ENCODE results near the gene RREB1. TPM values are rescaled to one million over a fixed set of nuclear protein-coding genes. Genes with fewer than 3 reads are reported as not detected.

The RREB1 gene
- total and polyA plus RNA-seq, 2 experiments from 2014 or later, result 8.5 to 25.5 TPM

DNA sequence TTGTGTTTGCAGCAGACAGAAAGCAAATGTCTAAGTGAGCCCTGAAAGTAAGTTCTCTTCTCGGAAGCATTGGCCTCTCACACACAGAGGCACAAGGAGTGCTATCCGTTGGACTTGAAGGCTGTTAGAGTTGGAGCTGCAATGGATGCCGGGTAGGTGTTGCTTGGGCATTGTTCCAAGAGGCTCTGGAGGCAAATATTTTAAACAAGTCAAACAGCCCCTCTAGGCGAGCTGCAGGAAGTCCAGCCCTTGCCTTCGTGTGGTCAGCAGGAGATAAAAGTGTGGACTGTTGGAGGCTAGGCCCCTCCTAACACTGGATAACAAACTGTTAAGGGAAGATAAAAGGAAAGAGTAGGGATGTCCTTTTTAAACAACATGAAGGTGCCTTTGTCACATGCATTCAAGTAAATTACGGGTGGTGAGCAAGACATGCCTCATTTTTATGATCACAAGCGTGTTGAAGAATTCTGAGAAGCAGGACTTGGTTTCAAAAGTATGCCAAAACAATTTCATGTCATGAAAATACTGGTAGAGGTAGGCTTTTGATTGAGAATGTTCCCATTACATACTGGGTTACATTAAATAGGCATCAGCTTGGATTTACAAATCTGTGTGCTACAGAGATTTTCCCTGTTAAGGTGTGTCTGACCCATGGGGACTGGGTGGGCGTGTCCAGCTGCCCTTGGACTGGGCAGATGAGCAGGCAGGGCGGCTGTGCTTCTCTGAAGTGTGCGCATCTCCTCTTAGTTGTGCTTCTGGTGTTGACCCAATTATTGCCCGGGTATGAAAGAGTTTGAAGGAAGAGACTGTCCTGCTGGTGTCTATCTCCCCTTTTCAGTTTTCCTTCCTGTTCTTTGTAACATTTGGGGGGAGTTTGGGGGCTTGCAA is 57.5 kb downstream of the RREB1 start:
- Mint-ChIP-seq H3K36me3 (ENCODE audit: low read depth) (no peaks in the 10 kb centered on the region), H3K4me3 (peak overlapping the region; percentile 2; the same call in 1 of the 3 replicates), H3K27me3 (ENCODE audit: insufficient read depth, low read depth, poor library complexity) (peaks cover 12% of the 10 kb centered on the region), H3K9me3 (no peaks in the 10 kb centered on the region), H3K4me1 (peaks cover 68% of the 10 kb centered on the region), H3K27ac (peak overlapping the region; percentile 52; the same call in 1 of the 2 replicates)
- Histone ChIP-seq H4K20me1 (replicated peaks; ENCODE audit: insufficient read depth) (no peaks in the 10 kb centered on the region), H3K27me3 (ENCODE audit: insufficient read depth) (no peaks in the 10 kb centered on the region), H3F3A (replicated peaks; ENCODE audit: low read depth) (no peaks in the 10 kb centered on the region), H3K27ac (ENCODE audit: low read depth) (no peak overlapping the region), H3K4me2 (peak overlapping the region; percentile 42), H3K9me2 (ENCODE audit: insufficient read depth) (no peaks in the 10 kb centered on the region), H2AFZ (no peak overlapping the region), H3K4me1 (ENCODE audit: insufficient read depth) (peaks cover 49% of the 10 kb centered on the region), H3K4me3 (no peak overlapping the region), H3K36me3 (ENCODE audit: insufficient read depth) (no peaks in the 10 kb centered on the region), H3K79me2 (replicated peaks; ENCODE audit: insufficient read depth) (peaks cover 84% of the 10 kb centered on the region)
- TF ChIP-seq NANOG (IDR thresholded peaks at IDR 0.05; ENCODE audit: borderline replicate concordance), result no peak
- TF ChIP-seq EZH2 (IDR thresholded peaks at IDR 0.05; ENCODE audit: low read depth, unreplicated experiment), result no peak
- no peak for TF ChIP-seq EZH2phosphoT487 (IDR thresholded peaks at IDR 0.05; ENCODE audit: unreplicated experiment)
- no peak for TF ChIP-seq CTCF (conservative IDR thresholded peaks at IDR 0.05; ENCODE audit: low read depth in 2 of 2)
- TF ChIP-seq STAT1 (IDR thresholded peaks at IDR 0.05; ENCODE audit: unreplicated experiment), result no peak
- TF ChIP-seq ZNF331 (CRISPR knock-in tag; IDR thresholded peaks at IDR 0.05; ENCODE audit: low read depth), result no peak
- TF ChIP-seq, protein P1, sequence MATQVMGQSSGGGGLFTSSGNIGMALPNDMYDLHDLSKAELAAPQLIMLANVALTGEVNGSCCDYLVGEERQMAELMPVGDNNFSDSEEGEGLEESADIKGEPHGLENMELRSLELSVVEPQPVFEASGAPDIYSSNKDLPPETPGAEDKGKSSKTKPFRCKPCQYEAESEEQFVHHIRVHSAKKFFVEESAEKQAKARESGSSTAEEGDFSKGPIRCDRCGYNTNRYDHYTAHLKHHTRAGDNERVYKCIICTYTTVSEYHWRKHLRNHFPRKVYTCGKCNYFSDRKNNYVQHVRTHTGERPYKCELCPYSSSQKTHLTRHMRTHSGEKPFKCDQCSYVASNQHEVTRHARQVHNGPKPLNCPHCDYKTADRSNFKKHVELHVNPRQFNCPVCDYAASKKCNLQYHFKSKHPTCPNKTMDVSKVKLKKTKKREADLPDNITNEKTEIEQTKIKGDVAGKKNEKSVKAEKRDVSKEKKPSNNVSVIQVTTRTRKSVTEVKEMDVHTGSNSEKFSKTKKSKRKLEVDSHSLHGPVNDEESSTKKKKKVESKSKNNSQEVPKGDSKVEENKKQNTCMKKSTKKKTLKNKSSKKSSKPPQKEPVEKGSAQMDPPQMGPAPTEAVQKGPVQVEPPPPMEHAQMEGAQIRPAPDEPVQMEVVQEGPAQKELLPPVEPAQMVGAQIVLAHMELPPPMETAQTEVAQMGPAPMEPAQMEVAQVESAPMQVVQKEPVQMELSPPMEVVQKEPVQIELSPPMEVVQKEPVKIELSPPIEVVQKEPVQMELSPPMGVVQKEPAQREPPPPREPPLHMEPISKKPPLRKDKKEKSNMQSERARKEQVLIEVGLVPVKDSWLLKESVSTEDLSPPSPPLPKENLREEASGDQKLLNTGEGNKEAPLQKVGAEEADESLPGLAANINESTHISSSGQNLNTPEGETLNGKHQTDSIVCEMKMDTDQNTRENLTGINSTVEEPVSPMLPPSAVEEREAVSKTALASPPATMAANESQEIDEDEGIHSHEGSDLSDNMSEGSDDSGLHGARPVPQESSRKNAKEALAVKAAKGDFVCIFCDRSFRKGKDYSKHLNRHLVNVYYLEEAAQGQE (IDR thresholded peaks at IDR 0.05; ENCODE audit: unreplicated experiment), result no peak
- no peak for TF ChIP-seq CREB1 (CRISPR knock-in tag; IDR thresholded peaks at IDR 0.05; ENCODE audit: low read depth)
- TF ChIP-seq JUNB (IDR thresholded peaks at IDR 0.05; ENCODE audit: unreplicated experiment), result no peak
- TF ChIP-seq, protein P2, sequence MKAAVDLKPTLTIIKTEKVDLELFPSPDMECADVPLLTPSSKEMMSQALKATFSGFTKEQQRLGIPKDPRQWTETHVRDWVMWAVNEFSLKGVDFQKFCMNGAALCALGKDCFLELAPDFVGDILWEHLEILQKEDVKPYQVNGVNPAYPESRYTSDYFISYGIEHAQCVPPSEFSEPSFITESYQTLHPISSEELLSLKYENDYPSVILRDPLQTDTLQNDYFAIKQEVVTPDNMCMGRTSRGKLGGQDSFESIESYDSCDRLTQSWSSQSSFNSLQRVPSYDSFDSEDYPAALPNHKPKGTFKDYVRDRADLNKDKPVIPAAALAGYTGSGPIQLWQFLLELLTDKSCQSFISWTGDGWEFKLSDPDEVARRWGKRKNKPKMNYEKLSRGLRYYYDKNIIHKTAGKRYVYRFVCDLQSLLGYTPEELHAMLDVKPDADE (IDR thresholded peaks at IDR 0.05), result no peak
- TF ChIP-seq ZNF114 (CRISPR knock-in tag; IDR thresholded peaks at IDR 0.05), result no peak
- TF ChIP-seq ZNF462 (CRISPR knock-in tag; IDR thresholded peaks at IDR 0.05), result no peak
- TF ChIP-seq POLR2AphosphoS5 (IDR thresholded peaks at IDR 0.05; ENCODE audit: low read depth), result no peak
- ATAC-seq (peak; percentile 9), DNase-seq (ENCODE audit: low spot score) (no peak)

Data from GM23338 (cell line).